ENCODE measurements around the gene PTGS2. TPM values are rescaled to one million over a fixed set of nuclear protein-coding genes. Genes with fewer than 3 reads are reported as not detected.

Gene PTGS2
- total RNA-seq, 1 donor from 2014 or later, result 0.85 TPM

- Histone ChIP-seq H3K4me3 (no peak overlapping the region), H3K4me1 (peaks cover 10% of the 10 kb centered on the region), H3K27ac (replicated peaks) (no peak overlapping the region), H3K9me3 (replicated peaks) (no peaks in the 10 kb centered on the region), H3K36me3 (no peaks in the 10 kb centered on the region), H3K27me3 (ENCODE audit: low read depth) (no peaks in the 10 kb centered on the region)
- TF ChIP-seq CTCF (IDR thresholded peaks at IDR 0.05; ENCODE audit: borderline replicate concordance), result no peak
- intact Hi-C loops (cut with micrococcal nuclease), result no loop called here
- no peak for DNase-seq
Measured at GRCh38 chr1:186628910-186629309, 51.3 kb downstream of the PTGS2 start.

GRCh38 chr1:186627019-186627418 lies 53.2 kb downstream of the PTGS2 start:
- intact Hi-C loops (cut with micrococcal nuclease), result no loop called here
- no peak for DNase-seq
- Histone ChIP-seq H3K27ac (replicated peaks) (peak overlapping the region; percentile 74), H3K4me1 (peaks cover 10% of the 10 kb centered on the region), H3K9me3 (replicated peaks) (no peaks in the 10 kb centered on the region), H3K4me3 (peak overlapping the region; percentile 16), H3K27me3 (ENCODE audit: low read depth) (no peaks in the 10 kb centered on the region), H3K36me3 (no peaks in the 10 kb centered on the region)
- TF ChIP-seq CTCF (IDR thresholded peaks at IDR 0.05; ENCODE audit: borderline replicate concordance), result no peak

- Histone ChIP-seq H3K27ac (replicated peaks) (peak overlapping the region; percentile 74), H3K27me3 (ENCODE audit: low read depth) (no peaks in the 10 kb centered on the region), H3K9me3 (replicated peaks) (no peaks in the 10 kb centered on the region), H3K4me1 (peaks cover 10% of the 10 kb centered on the region), H3K36me3 (no peaks in the 10 kb centered on the region), H3K4me3 (peak overlapping the region; percentile 16)
- intact Hi-C loops (cut with micrococcal nuclease), result no loop called here
- no peak for TF ChIP-seq CTCF (IDR thresholded peaks at IDR 0.05; ENCODE audit: borderline replicate concordance)
- no peak for DNase-seq
Measured at GRCh38 chr1:186626356-186626932, 53.8 kb downstream of the PTGS2 start.

- intact Hi-C loops (cut with micrococcal nuclease), result no loop called here
- no peaks in the 10 kb centered on the region for H3K9me3 ChIP-seq (replicated peaks)
- no peak overlapping the region for H3K27ac ChIP-seq (replicated peaks)
- no peak for DNase-seq
- H3K4me1 ChIP-seq, result peaks cover 10% of the 10 kb centered on the region
- no peak for TF ChIP-seq CTCF (IDR thresholded peaks at IDR 0.05; ENCODE audit: borderline replicate concordance)
- no peak overlapping the region for H3K4me3 ChIP-seq
- H3K36me3 ChIP-seq, result no peaks in the 10 kb centered on the region
- no peaks in the 10 kb centered on the region for H3K27me3 ChIP-seq (ENCODE audit: low read depth)
Measured at GRCh38 chr1:186623551-186623950, 56.7 kb downstream of the PTGS2 start.

Other genes with a start within 250 kb of the PTGS2 start
- gene PDC, start 219.3 kb downstream of the PTGS2 start, total RNA-seq, result not detected
- 2.7 TPM for gene PLA2G4A, start 148.5 kb upstream of the PTGS2 start, total RNA-seq

Measured in left ventricle myocardium inferior (tissue), 1 donor.